Cardiac muscle cell (in vitro differentiated cells and primary cell): ENCODE results near the gene PSMC3. TPM values are rescaled to one million over a fixed set of nuclear protein-coding genes. Genes with fewer than 3 reads are reported as not detected.

Source experiments
- DNase-seq, 2 donors: peaks; one replicate each; pipeline versions ENCODE4 v3.0.0 to v3.0.0-alpha.2; 2010 to 2017; ENCODE audit warnings: low read depth in 1 of 2, low spot score in 1 of 2
- H3K27ac ChIP-seq: fragments of 200-600 bp; sonication (generic); 2 replicates; pipeline ENCODE4 v1.5.1; 2016
- H3K27me3 ChIP-seq: fragments of 200-600 bp; sonication (generic); 2 replicates; pipeline ENCODE4 v1.6.0; 2016; ENCODE audit warnings: control low read depth
- H3K36me3 ChIP-seq: fragments of 200-600 bp; sonication (generic); 2 replicates; pipeline ENCODE4 v1.5.1; 2016; ENCODE audit warnings: control low read depth
- H3K4me1 ChIP-seq: fragments of 200-600 bp; sonication (generic); 2 replicates; pipeline ENCODE4 v1.8.1; 2017; ENCODE audit warnings: low read depth, mild to moderate bottlenecking, mixed run types
- H3K4me3 ChIP-seq: fragments of 200-600 bp; sonication (generic); 2 replicates; pipeline ENCODE4 v1.5.1; 2016; ENCODE audit warnings: mild to moderate bottlenecking
- H3K9me3 ChIP-seq: fragments of 200-600 bp; sonication (generic); 2 replicates; pipeline ENCODE4 v1.5.1; 2017; ENCODE audit warnings: low read depth, mild to moderate bottlenecking, control low read depth
- CTCF ChIP-seq: IDR thresholded peaks from 2 replicates; pipeline ENCODE4 v1.5.1; 2012; ENCODE audit warnings: low read depth, mild to moderate bottlenecking, low read length
- polyA plus RNA-seq: library from polyadenylated mRNA; unstranded; fragments of >200 nt; fragmentation: Nextera tagmentation; extraction: Ambion mirVana; gene quantifications from 2 replicates; pipeline ENCODE4 v1.2.1, GENCODE V29; 2016
- total RNA-seq: library from RNA; depleted of rRNA; stranded (reverse); fragments of >200 nt; gene quantifications from 2 replicates; pipeline ENCODE4 v1.2.3, GENCODE V29; 2016

PSMC3 gene
- total and polyA plus RNA-seq, 2 experiments from 2014 or later: 107 to 236 TPM

- no peak for TF ChIP-seq CTCF
- Histone ChIP-seq H3K4me1 (no peaks in the 10 kb centered on the region), H3K27me3 (no peaks in the 10 kb centered on the region), H3K36me3 (peaks cover 5% of the 10 kb centered on the region), H3K4me3 (no peak overlapping the region), H3K27ac (no peak overlapping the region), H3K9me3 (no peaks in the 10 kb centered on the region)
- no peak for DNase-seq
Observed at GRCh38 chr11:47413351-47413750, 12.9 kb downstream of the PSMC3 start.

GRCh38 chr11:47411884-47412746 is 14.1 kb downstream of the PSMC3 start:
- peak; percentile 80 for TF ChIP-seq CTCF
- Histone ChIP-seq H3K27ac (no peak overlapping the region), H3K36me3 (peaks cover 5% of the 10 kb centered on the region), H3K4me3 (no peak overlapping the region), H3K4me1 (no peaks in the 10 kb centered on the region), H3K27me3 (no peaks in the 10 kb centered on the region), H3K9me3 (no peaks in the 10 kb centered on the region)
- DNase-seq: peak; percentile 48 to 68

- Histone ChIP-seq H3K36me3 (peaks cover 5% of the 10 kb centered on the region), H3K9me3 (no peaks in the 10 kb centered on the region), H3K4me1 (no peaks in the 10 kb centered on the region), H3K4me3 (no peak overlapping the region), H3K27me3 (no peaks in the 10 kb centered on the region), H3K27ac (no peak overlapping the region)
- TF ChIP-seq CTCF: no peak
- no peak for DNase-seq
Observed at GRCh38 chr11:47410370-47411264, 15.6 kb downstream of the PSMC3 start.

- Histone ChIP-seq H3K27ac (no peak overlapping the region), H3K4me3 (peak overlapping the region; percentile 61), H3K27me3 (no peaks in the 10 kb centered on the region), H3K36me3 (peaks cover 5% of the 10 kb centered on the region), H3K4me1 (no peaks in the 10 kb centered on the region), H3K9me3 (no peaks in the 10 kb centered on the region)
- no peak for DNase-seq
- no peak for TF ChIP-seq CTCF
Observed at GRCh38 chr11:47409440-47410369, 16.5 kb downstream of the PSMC3 start.
